HG03135 (cell line): ENCODE data around the gene PRUNE2.

Experiments
- ATAC-seq: cut with Tn5 transposase; IDR thresholded peaks from one replicate; pipeline ENCODE4 v1.9.1; 2021; ENCODE audit warnings: mild to moderate bottlenecking, moderate library complexity; ENCODE audit not compliant: unreplicated experiment

PRUNE2 gene

GRCh38 chr9:76902395-76902794, 3.5 kb downstream of the PRUNE2 start:
- no peak for ATAC-seq

- ATAC-seq, result no peak
These were observed 4.1 kb downstream of the PRUNE2 start for GRCh38 chr9:76901801-76902200.

- ATAC-seq, result no peak
These were observed 5.0 kb downstream of the PRUNE2 start for GRCh38 chr9:76900884-76901440.

- no peak for ATAC-seq
These were observed 7.1 kb downstream of the PRUNE2 start for GRCh38 chr9:76898786-76899185.

- ATAC-seq, result no peak
These were observed 7.9 kb downstream of the PRUNE2 start for GRCh38 chr9:76897804-76898525.

GRCh38 chr9:76896035-76896434, 9.9 kb downstream of the PRUNE2 start:
- ATAC-seq, result no peak

GRCh38 chr9:76895186-76895585, 10.7 kb downstream of the PRUNE2 start:
- no peak for ATAC-seq

- ATAC-seq, result no peak
These were observed 11.7 kb downstream of the PRUNE2 start for GRCh38 chr9:76894198-76894597.

- ATAC-seq, result no peak
These were observed 12.4 kb downstream of the PRUNE2 start for GRCh38 chr9:76893395-76893932.

- no peak for ATAC-seq
These were observed 14.0 kb downstream of the PRUNE2 start for GRCh38 chr9:76891874-76892273.

GRCh38 chr9:76891279-76891678, 14.6 kb downstream of the PRUNE2 start:
- no peak for ATAC-seq

- ATAC-seq, result no peak
These were observed 18.0 kb downstream of the PRUNE2 start for GRCh38 chr9:76887951-76888350.

GRCh38 chr9:76887003-76887821, 18.7 kb downstream of the PRUNE2 start:
- ATAC-seq, result no peak

GRCh38 chr9:76886318-76886717, 19.6 kb downstream of the PRUNE2 start:
- ATAC-seq, result no peak

- no peak for ATAC-seq
These were observed 21.1 kb downstream of the PRUNE2 start for GRCh38 chr9:76884823-76885222.

- ATAC-seq, result no peak
These were observed 22.5 kb downstream of the PRUNE2 start for GRCh38 chr9:76883341-76883855.

- peak; percentile 72 for ATAC-seq
These were observed 23.2 kb downstream of the PRUNE2 start for GRCh38 chr9:76882686-76883085.

GRCh38 chr9:76880210-76880609, 25.7 kb downstream of the PRUNE2 start:
- ATAC-seq, result no peak

GRCh38 chr9:76878933-76879332, 27.0 kb downstream of the PRUNE2 start:
- no peak for ATAC-seq

GRCh38 chr9:76877961-76878360, 28.0 kb downstream of the PRUNE2 start:
- ATAC-seq, result no peak

- ATAC-seq, result no peak
These were observed 29.8 kb downstream of the PRUNE2 start for GRCh38 chr9:76876098-76876497.
